Tibial nerve (tissue), 3 donors: ENCODE results near the gene SURF2.

Source experiments
- POLR2A ChIP-seq, 2 donors: fragments of 450-650 bp; IDR thresholded peaks; one replicate each; pipeline ENCODE4 v1.6.1; 2017; ENCODE audit warnings: antibody characterized with exemption in 2 of 2, mild to moderate bottlenecking in 2 of 2, moderate library complexity in 2 of 2
- TF ChIP-seq, protein P1 (sequence below), 5 experiments: fragments of 200-600 bp in 3 of 5; fragments of 450-650 bp in 2 of 5; sonication (generic) in 3 of 5; IDR thresholded peaks; one replicate each; pipeline ENCODE4 v1.5.1; 2016 to 2019; ENCODE audit warnings: antibody characterized with exemption in 5 of 5, mild to moderate bottlenecking in 3 of 5, moderate library complexity in 2 of 5

DNA sequence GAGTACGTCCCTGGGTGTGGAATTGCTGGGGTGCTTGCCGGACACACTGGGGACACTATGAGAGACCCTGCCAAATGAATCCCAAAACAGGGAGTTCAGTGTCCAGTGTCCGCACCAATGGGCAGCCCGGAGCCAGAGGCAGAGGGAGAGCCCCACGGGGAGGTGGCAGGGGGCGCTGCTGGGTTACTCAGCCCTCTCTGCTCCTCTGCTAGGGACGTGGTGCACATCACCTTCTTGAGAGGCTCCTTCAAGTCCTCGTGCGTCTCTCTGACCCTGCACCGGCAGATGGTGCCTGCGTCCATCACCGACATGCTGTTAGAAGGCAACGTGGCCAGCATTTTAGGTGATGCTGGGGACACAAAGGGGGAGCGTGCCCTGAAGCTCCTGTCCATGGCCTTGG is 40.6 kb downstream of the SURF2 start:
- TF ChIP-seq POLR2A (IDR thresholded peaks at IDR 0.05) = no peak
- TF ChIP-seq, protein P1, sequence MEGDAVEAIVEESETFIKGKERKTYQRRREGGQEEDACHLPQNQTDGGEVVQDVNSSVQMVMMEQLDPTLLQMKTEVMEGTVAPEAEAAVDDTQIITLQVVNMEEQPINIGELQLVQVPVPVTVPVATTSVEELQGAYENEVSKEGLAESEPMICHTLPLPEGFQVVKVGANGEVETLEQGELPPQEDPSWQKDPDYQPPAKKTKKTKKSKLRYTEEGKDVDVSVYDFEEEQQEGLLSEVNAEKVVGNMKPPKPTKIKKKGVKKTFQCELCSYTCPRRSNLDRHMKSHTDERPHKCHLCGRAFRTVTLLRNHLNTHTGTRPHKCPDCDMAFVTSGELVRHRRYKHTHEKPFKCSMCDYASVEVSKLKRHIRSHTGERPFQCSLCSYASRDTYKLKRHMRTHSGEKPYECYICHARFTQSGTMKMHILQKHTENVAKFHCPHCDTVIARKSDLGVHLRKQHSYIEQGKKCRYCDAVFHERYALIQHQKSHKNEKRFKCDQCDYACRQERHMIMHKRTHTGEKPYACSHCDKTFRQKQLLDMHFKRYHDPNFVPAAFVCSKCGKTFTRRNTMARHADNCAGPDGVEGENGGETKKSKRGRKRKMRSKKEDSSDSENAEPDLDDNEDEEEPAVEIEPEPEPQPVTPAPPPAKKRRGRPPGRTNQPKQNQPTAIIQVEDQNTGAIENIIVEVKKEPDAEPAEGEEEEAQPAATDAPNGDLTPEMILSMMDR (IDR thresholded peaks at IDR 0.05) = no peak
